Muscle of arm (tissue), 12 donors: ENCODE measurements around the gene APRT. TPM values are rescaled to one million over a fixed set of nuclear protein-coding genes. Genes with fewer than 3 reads are reported as not detected.

Experiments used
- DNase-seq: peaks from one replicate; pipeline ENCODE4 v3.0.0-alpha.2; 2013
- polyA plus RNA-seq, 12 donors: library from polyadenylated mRNA; unstranded; fragments of 120-200 nt; gene quantifications; one replicate each; pipeline ENCODE4 v1.2.1, GENCODE V29; 2013; ENCODE audit not compliant: insufficient read length in 12 of 12

The APRT gene
- polyA plus RNA-seq, 12 donors = 45.8 to 73.6 (median 56.0) TPM; not detected in 1

GRCh38 chr16:88846088-88846487 lies 34.4 kb upstream of the APRT start:
- no peak for DNase-seq

DNA sequence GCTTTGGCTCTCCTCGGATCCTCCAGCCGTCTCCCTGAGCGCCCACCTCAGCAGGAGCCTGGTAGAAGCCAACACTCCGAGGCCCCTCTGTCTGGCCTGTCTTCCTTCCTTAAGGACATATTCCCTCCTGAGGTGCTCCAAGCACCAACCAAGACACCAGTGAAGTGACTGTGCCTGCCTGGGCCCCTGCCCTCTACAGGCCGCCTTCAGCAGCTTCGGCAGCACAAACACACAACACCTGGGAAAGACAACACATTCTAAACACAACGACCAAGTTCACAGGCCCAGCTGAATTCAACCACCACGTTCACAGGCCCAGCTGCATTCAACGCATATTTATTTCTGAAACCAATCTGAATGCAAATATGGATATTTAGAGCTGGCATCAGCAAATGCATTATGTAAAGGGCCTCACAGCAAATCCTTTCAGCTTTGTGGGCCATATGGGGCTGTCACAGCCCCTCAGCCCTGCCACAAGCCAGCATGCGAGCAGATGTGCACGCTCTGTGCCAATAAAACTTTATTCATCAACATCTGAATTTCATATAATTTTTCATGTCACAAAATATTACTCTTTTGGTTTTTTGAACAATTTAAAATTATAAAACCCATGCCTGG lies 32.8 kb upstream of the APRT start:
- DNase-seq = no peak

GRCh38 chr16:88843256-88843655 lies 31.5 kb upstream of the APRT start:
- DNase-seq = no peak

- no peak for DNase-seq
Observed at GRCh38 chr16:88842806-88843205, 31.1 kb upstream of the APRT start.

DNA sequence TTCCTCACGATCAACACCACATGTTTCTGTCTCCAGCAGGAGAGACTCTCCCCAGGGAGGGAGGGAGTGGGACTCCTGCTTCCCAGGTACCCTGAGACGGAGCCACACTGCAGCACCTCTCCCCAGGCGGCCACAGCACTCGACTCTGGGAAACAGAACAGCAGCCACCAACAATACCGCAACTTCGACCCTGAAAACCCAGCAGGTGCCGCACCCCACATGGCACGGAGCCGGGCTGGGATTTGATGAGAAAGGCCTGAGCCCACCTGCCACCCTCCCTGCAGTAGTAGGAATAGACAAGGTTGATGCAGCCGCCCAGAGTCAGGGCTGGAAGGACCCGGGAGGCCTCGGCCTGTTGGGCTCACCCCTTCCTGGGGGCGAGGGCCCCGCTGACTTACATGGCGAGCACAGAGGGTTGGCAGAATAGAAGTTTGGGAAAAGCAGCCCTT lies 30.6 kb upstream of the APRT start:
- DNase-seq = no peak

GRCh38 chr16:88841521-88842307 lies 30.0 kb upstream of the APRT start:
- DNase-seq = no peak

- no peak for DNase-seq
Observed at GRCh38 chr16:88840600-88841215, 29.0 kb upstream of the APRT start.

- DNase-seq = no peak
Observed at GRCh38 chr16:88839745-88840599, 28.2 kb upstream of the APRT start.

- DNase-seq = no peak
Observed at GRCh38 chr16:88839026-88839529, 27.4 kb upstream of the APRT start.

DNA sequence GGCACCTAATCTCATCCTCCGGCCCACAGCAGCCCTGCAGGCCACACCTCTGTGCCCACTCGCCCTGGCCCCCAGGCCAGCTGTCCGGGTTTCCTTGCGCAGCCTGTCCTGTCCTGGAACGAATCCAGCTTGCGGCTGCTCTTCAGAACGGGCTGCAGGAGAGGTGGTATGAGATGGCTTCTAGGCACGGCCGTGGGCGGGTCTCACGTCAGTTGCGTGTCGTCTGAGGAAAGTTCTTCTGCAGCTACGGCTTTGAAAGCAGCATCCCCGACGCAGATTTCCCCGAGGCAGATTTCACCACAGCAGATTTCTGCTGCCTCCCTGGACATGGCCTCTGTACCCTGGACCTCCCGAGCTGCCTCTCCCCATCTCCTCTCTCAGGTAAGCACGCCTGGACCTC lies 26.8 kb upstream of the APRT start:
- DNase-seq = no peak

GRCh38 chr16:88837806-88838205 lies 26.1 kb upstream of the APRT start:
- no peak for DNase-seq

GRCh38 chr16:88836791-88837190 lies 25.1 kb upstream of the APRT start:
- no peak for DNase-seq

GRCh38 chr16:88835818-88836217 lies 24.1 kb upstream of the APRT start:
- DNase-seq = no peak

- DNase-seq = no peak
Observed at GRCh38 chr16:88835383-88835782, 23.7 kb upstream of the APRT start.

- no peak for DNase-seq
Observed at GRCh38 chr16:88834670-88835069, 22.9 kb upstream of the APRT start.

GRCh38 chr16:88833086-88833485 lies 21.4 kb upstream of the APRT start:
- DNase-seq = no peak

GRCh38 chr16:88831838-88832237 lies 20.1 kb upstream of the APRT start:
- DNase-seq = no peak

GRCh38 chr16:88830783-88831182 lies 19.1 kb upstream of the APRT start:
- DNase-seq = no peak

- DNase-seq = no peak
Observed at GRCh38 chr16:88830258-88830657, 18.5 kb upstream of the APRT start.

DNA sequence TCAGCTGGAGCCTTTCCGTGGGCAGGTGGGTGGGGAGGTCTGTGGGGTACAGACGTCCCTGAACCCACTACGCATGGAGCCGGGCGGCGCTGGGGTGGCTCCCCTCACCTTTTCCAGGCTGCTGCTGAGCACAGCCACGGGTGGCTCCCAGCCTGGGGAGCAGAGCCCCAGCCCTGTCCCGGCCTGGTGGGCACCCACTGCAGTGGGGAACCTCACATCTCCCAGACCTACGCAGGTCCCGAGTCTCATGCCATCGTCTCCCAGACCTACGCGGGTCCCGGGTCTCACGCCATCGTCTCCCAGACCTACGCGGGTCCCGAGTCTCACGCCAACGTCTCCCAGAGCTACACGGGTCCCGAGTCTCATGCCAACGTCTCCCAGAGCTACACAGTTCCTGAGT lies 17.0 kb upstream of the APRT start:
- DNase-seq = no peak

- no peak for DNase-seq
Observed at GRCh38 chr16:88827727-88828126, 16.0 kb upstream of the APRT start.
